Thyroid gland (tissue), 4 donors: ENCODE measurements around the gene LMAN2L.

Experiments used
- CTCF ChIP-seq, 6 experiments: fragments of 200-600 bp in 3 of 6; fragments of 450-650 bp in 3 of 6; sonication (generic) in 3 of 6; IDR thresholded peaks; one replicate each; pipeline ENCODE4 v1.5.1; 2016 to 2019; ENCODE audit warnings: antibody characterized with exemption in 6 of 6, mild to moderate bottlenecking in 2 of 6, inconsistent platforms in 1 of 6, moderate library complexity in 1 of 6
- POLR2A ChIP-seq, 2 donors: fragments of 450-650 bp; IDR thresholded peaks; one replicate each; pipeline ENCODE4 v1.6.1; 2017; ENCODE audit warnings: antibody characterized with exemption in 2 of 2, mild to moderate bottlenecking in 2 of 2, moderate library complexity in 1 of 2

- no peak for TF ChIP-seq POLR2A (IDR thresholded peaks at IDR 0.05)
- peak in 2 of 6 experiments; percentile 30 to 39 for TF ChIP-seq CTCF (IDR thresholded peaks at IDR 0.05)
These were observed 60.0 kb downstream of the LMAN2L start for GRCh38 chr2:96679848-96680247.
